ENCODE data around the gene SLC7A6.

The SLC7A6 gene

DNA sequence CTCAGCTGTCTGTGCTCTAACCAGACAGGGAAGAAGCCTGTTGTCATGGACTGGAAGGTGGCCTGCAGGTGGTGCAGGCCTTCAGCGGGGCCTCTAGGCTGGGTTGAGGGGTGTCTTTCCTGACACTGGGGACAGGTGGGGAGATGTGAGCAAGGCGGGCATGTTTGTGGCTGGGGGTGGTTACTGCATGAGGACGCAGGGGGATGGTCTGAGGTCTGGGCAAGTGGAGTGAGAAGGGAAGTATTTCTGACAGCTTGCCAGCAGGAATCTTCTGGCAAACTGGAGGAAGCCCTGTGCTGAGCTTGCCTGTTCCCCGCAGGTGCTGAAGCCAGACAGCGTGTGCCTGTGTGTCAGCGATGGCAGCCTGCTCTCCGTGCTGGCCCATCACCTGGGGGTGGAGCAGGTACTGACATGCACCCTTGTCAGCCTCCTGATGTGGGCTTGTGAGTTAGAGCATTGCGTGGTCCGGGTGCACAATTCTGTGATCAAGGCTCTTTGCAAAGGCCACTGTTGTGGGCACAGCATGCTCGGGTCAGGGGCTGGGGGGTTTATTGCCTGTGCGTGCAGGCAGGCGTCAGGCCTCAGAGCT is 82.7 kb downstream of the SLC7A6 start:
- DNase-seq (ENCODE audit: low read depth in 2 of 2), result no peak

DNA sequence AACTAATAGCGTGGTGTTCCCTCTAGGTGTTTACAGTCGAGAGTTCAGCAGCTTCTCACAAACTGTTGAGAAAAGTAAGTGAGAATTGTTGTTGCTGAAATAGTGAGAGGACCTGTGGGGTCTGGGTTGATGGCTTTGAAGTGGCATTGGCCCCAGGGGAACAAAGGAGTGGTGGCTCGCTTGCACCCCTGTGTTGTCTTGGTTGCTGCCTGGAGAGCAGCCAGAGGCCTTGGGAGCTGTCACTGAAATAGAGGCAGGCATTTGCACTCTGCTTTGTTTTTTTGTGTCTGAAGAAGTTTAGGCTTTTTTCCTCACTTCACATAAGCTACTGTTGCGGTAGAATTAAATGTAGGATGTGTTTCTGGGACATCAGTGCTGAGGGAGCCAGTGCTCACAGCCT is 83.3 kb downstream of the SLC7A6 start:
- no peak for DNase-seq (ENCODE audit: low read depth in 2 of 2)

DNA sequence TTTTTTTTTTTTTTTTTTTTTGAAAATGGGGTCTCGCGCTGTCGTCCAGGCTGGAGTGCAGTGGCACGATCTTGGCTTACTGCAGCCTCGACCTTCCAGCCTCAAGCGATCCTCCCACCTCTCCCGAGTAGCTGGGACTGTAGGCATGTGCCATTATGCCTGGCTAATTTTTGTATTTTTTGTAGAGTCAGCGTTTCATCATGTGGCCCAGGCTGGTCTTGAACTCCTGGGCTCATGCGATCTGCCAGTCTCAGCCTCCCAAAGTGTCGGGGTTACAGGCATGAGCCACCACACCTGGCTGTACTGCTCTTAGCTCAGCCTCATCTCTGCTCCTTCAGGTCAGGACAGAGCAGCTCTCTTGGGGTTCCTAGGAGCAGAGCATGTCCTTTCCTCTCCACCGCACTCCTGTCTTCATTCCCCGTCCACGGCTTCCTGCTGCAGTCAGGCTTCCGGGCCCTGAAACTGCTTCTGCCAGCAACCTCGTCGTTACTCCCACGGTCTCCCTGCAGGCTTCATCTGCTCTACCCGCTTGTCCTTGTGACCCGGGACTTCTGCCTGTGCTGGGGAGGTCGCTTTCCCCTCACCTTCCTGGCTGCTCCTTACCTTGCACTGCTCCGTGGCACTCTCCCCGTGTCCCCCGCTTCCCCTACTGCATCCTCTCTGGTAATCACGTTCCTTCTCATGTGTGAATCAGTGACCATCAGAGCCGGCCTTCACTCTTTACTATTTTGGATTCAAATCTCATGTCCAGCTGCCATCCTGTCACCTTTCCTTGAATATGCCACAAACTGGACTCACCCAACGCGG is 84.5 kb downstream of the SLC7A6 start:
- DNase-seq (ENCODE audit: low read depth in 2 of 2), result no peak

DNA sequence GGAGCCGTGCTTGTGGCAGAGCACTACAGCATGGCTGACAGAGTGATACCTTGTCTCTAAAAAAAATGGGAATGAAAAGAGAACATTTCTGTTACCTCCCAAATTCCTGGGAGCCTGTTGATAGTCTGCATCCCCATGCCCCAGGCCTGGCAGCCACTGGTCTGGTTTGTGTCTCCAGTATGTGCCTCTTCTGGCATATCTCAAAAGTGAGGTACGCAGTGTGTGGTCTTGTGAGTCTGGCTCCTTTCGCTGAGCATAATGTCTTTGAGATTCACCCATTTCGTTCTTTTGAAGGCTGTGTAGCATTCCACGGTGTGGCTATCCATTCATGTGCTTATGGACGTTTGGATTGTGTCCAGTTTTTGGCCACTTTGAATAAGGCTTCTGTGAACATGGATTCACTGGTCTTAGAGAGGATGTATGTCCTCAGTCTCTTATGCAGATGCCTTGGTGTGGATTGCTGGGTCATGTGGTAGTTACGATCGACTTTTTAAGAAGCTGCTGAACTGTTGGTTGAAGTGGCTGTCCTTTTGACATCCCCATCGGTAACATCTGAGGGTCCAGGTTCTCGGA is 85.6 kb downstream of the SLC7A6 start:
- no peak for DNase-seq (ENCODE audit: low read depth in 2 of 2)

DNA sequence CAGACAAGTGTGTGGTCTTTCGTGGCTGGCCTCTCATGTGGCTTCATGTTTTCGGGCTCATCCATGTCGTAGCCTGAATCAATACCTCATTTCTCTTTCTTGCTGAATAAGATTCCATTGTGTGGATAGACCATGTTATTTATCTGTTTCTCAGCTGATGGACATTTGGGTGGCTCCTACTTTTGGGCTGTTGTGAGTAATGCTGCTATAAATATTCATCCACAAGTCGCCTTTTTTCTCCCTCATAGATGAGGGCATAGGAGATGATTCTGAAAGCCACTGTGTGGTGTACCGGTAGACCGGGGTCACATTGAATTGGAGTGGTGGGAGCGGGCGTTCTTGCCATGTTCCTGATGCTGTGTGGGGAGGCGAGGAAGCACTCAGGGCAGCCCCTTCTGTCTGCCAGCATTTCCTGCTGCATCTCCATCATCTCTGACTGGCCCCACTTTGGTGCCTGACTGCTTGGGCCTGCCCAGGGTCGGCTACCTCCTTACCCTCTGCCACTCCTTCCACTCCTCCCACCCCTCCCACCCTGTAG is 86.6 kb downstream of the SLC7A6 start:
- DNase-seq (ENCODE audit: low read depth in 2 of 2), result no peak

Data from activated CD8-positive, alpha-beta memory T cell treated with anti-CD3 and anti-CD28 coated beads for 4 hours (primary cell).